Endothelial cell of umbilical vein (primary cell): ENCODE data around the gene TET2. TPM values are rescaled to one million over a fixed set of nuclear protein-coding genes. Genes with fewer than 3 reads are reported as not detected.

Experiments used
- BruUV-seq: library from RNA; stranded (reverse); fragments of 400-500 nt; replicated peaks from 2 replicates; lab custom pipeline; 2021; lab: Mats Ljungman, UMichigan
- CTCF ChIA-PET: fragments of 300-600, 350-600 bp; sonication (Branson Sonifier 250); formaldehyde crosslinking; loops from one replicate; lab custom pipeline; 2021; ENCODE audit warnings: antibody characterized with exemption, inconsistent platforms; lab: Charles Lee
- POLR2A ChIA-PET: fragments of 300-600, 350-600 bp; sonication (Branson Sonifier 250); formaldehyde crosslinking; loops from one replicate; lab custom pipeline; 2021; ENCODE audit warnings: antibody characterized with exemption, inconsistent platforms; lab: Charles Lee
- DNase-seq: peaks from one replicate; pipeline ENCODE4 v3.0.0-alpha.2; 2011; ENCODE audit warnings: low read depth, low spot score
- FAIRE-seq: peaks from 2 replicates; lab custom pipeline; 2011; peaks lifted over from hg19 to GRCh38; lab: Jason Lieb, UNC
- H2AFZ ChIP-seq: 2 replicates; pipeline ENCODE4 v1.6.0; 2012; ENCODE audit warnings: low read depth, low read length, control low read depth, inconsistent platforms
- H3K27ac ChIP-seq: 2 replicates; pipeline ENCODE4 v1.5.1; 2011; ENCODE audit warnings: low read depth, mild to moderate bottlenecking, control low read depth, low read length, moderate library complexity; ENCODE audit not compliant: insufficient read depth
- H3K27me3 ChIP-seq, 2 experiments: 2 replicates each; pipeline versions ENCODE4 v1.6.0 to v1.6.1; 2011; ENCODE audit warnings: low read length in 2 of 2, mixed read lengths in 1 of 2; ENCODE audit not compliant: control insufficient read depth in 2 of 2, insufficient read depth in 2 of 2
- H3K36me3 ChIP-seq, 2 experiments: 2 replicates in 1 of 2; 3 replicates in 1 of 2; pipeline ENCODE4 v1.5.1; 2011; ENCODE audit warnings: low read length in 2 of 2, mild to moderate bottlenecking in 1 of 2, moderate library complexity in 1 of 2; ENCODE audit not compliant: control insufficient read depth in 2 of 2, insufficient read depth in 2 of 2; ENCODE audit errors: extremely low read depth in 1 of 2
- H3K4me1 ChIP-seq: 3 replicates; pipeline ENCODE4 v1.5.1; 2011; ENCODE audit warnings: mild to moderate bottlenecking, low read length; ENCODE audit not compliant: control insufficient read depth, insufficient read depth; ENCODE audit errors: extremely low read depth
- H3K4me2 ChIP-seq: 2 replicates; pipeline ENCODE4 v1.6.1; 2011; ENCODE audit warnings: low read length, control low read depth, mixed read lengths; ENCODE audit not compliant: insufficient read depth
- H3K4me3 ChIP-seq, 3 experiments: fragments of 200-600 bp in 1 of 3; sonication (generic), shearing (Covaris generic) in 1 of 3; replicated peaks in 1 of 3; 2 replicates each; pipeline ENCODE4 v1.5.1; 2011 to 2016; ENCODE audit warnings: control low read depth in 3 of 3, low read length in 3 of 3, mild to moderate bottlenecking in 2 of 3, inconsistent platforms in 1 of 3, low read depth in 1 of 3, moderate library complexity in 1 of 3; ENCODE audit not compliant: insufficient read depth in 1 of 3
- H3K79me2 ChIP-seq: 2 replicates; pipeline ENCODE4 v1.6.0; 2012; ENCODE audit warnings: low read length, inconsistent platforms; ENCODE audit not compliant: control insufficient read depth, insufficient read depth
- H3K9ac ChIP-seq: replicated peaks from 2 replicates; pipeline ENCODE3; 2011; ENCODE audit warnings: low read length, control low read depth; ENCODE audit not compliant: insufficient read depth; ENCODE audit errors: extremely low read depth
- H3K9me1 ChIP-seq: replicated peaks from 3 replicates; pipeline ENCODE4 v1.6.0; 2011; ENCODE audit warnings: mild to moderate bottlenecking, low read length; ENCODE audit not compliant: control insufficient read depth, insufficient read depth; ENCODE audit errors: extremely low read depth
- H3K9me3 ChIP-seq: replicated peaks from 2 replicates; pipeline ENCODE4 v1.5.1; 2012; ENCODE audit warnings: low read length, inconsistent platforms; ENCODE audit not compliant: control insufficient read depth, insufficient read depth
- H4K20me1 ChIP-seq: replicated peaks from 2 replicates; pipeline ENCODE3; 2011; ENCODE audit warnings: mild to moderate bottlenecking, low read length; ENCODE audit not compliant: control insufficient read depth, insufficient read depth; ENCODE audit errors: extremely low read depth
- EZH2 ChIP-seq: IDR thresholded peaks from 2 replicates; pipeline ENCODE4 v1.6.1; 2012; ENCODE audit warnings: borderline replicate concordance, low read depth, mild to moderate bottlenecking, moderate library complexity, low read length, inconsistent platforms; ENCODE audit not compliant: severe bottlenecking
- FOS ChIP-seq: IDR thresholded peaks from 2 replicates; pipeline ENCODE4 v1.6.1; 2011; ENCODE audit warnings: mild to moderate bottlenecking, low read length, moderate library complexity, borderline replicate concordance; ENCODE audit not compliant: insufficient read depth
- GATA2 ChIP-seq: IDR thresholded peaks from 2 replicates; pipeline ENCODE4 v1.7.0; 2011; ENCODE audit warnings: low read depth, mild to moderate bottlenecking, moderate library complexity, mixed read lengths, low read length; ENCODE audit not compliant: insufficient read length, insufficient read depth
- JUN ChIP-seq: IDR thresholded peaks from 2 replicates; pipeline ENCODE4 v1.6.1; 2011; ENCODE audit warnings: borderline replicate concordance, low read depth; ENCODE audit not compliant: insufficient read length, insufficient read depth
- MYC ChIP-seq: IDR thresholded peaks from one replicate; pipeline ENCODE4 v1.6.1; 2011; ENCODE audit warnings: mild to moderate bottlenecking, low read depth, low read length
- POLR2A ChIP-seq: IDR thresholded peaks from 2 replicates; pipeline ENCODE4 v1.6.1; 2012; ENCODE audit warnings: low read depth, mild to moderate bottlenecking, control low read depth, low read length
- POLR2AphosphoS5 ChIP-seq: IDR thresholded peaks from 2 replicates; pipeline ENCODE4 v1.6.1; 2012; ENCODE audit warnings: low read depth, mild to moderate bottlenecking, control low read depth, low read length, moderate library complexity; ENCODE audit not compliant: insufficient read depth
- dilution Hi-C: fragments of 300-500 bp; cut with MboI; formaldehyde crosslinking; loops from one replicate; pipeline ENCODE4 v1.15.0; 2019; ENCODE audit warnings: low sequenced_read_pairs; ENCODE audit not compliant: extremely low pct_ligation_motif_present
- intact Hi-C: fragments of 100-400 bp; cut with micrococcal nuclease; formaldehyde crosslinking; loops from one replicate; pipeline ENCODE4 v1.10.0; 2022
- polyA plus RNA-seq, 4 experiments: library from polyadenylated mRNA; depleted of rRNA in 3 of 4; stranded (reverse) in 3 of 4; unstranded in 1 of 4; fragments of >200 nt; gene quantifications; 2 replicates each; pipeline versions ENCODE4 v1.2.1 to v1.2.3, GENCODE V29; 2011 to 2012; ENCODE audit warnings: missing spikeins in 1 of 4
- total RNA-seq: library from RNA; stranded (reverse); gene quantifications from 2 replicates; pipeline ENCODE4 v1.2.3, GENCODE V29; 2021
- TF ChIP-seq, protein P1 (sequence below), 2 donors: IDR thresholded peaks; 1 replicate in 1 of 2; 2 replicates in 1 of 2; pipeline ENCODE4 v1.5.1; 2011; ENCODE audit warnings: low read length in 2 of 2, mild to moderate bottlenecking in 2 of 2, moderate library complexity in 2 of 2, control low read depth in 1 of 2, inconsistent platforms in 1 of 2, low read depth in 1 of 2; ENCODE audit not compliant: insufficient read depth in 1 of 2; ENCODE audit errors: extremely low read depth in 1 of 2
- TF ChIP-seq, protein P2 (sequence below): IDR thresholded peaks from 2 replicates; pipeline ENCODE4 v1.6.1; 2011; ENCODE audit not compliant: insufficient read depth, insufficient read length

The TET2 gene
- total and polyA plus RNA-seq, 2 donors (not counting 3 experiments of a cell fraction or from before 2014, with no cell fraction given) = 4.8 to 17.5 TPM

- Histone ChIP-seq H3K27me3 (no peaks in the 10 kb centered on the region), H4K20me1 (no peaks in the 10 kb centered on the region), H3K9me1 (no peaks in the 10 kb centered on the region), H3K79me2 (no peaks in the 10 kb centered on the region), H3K36me3 (no peaks in the 10 kb centered on the region), H3K27ac (no peak overlapping the region), H3K4me2 (no peak overlapping the region), H3K9ac (no peak overlapping the region), H2AFZ (no peak overlapping the region), H3K4me3 (no peak overlapping the region), H3K4me1 (no peaks in the 10 kb centered on the region), H3K9me3 (no peaks in the 10 kb centered on the region)
- ChIA-PET CTCF (no interaction called here), POLR2A (no interaction called here)
- intact Hi-C loops = no loop called here
- dilution Hi-C loops = no loop called here
- BruUV-seq = no TSS peak
- no peak for DNase-seq
- TF ChIP-seq FOS (no peak), GATA2 (no peak), POLR2A (no peak), EZH2 (no peak), JUN (no peak), POLR2AphosphoS5 (no peak), MYC (no peak)
- TF ChIP-seq, protein P1, sequence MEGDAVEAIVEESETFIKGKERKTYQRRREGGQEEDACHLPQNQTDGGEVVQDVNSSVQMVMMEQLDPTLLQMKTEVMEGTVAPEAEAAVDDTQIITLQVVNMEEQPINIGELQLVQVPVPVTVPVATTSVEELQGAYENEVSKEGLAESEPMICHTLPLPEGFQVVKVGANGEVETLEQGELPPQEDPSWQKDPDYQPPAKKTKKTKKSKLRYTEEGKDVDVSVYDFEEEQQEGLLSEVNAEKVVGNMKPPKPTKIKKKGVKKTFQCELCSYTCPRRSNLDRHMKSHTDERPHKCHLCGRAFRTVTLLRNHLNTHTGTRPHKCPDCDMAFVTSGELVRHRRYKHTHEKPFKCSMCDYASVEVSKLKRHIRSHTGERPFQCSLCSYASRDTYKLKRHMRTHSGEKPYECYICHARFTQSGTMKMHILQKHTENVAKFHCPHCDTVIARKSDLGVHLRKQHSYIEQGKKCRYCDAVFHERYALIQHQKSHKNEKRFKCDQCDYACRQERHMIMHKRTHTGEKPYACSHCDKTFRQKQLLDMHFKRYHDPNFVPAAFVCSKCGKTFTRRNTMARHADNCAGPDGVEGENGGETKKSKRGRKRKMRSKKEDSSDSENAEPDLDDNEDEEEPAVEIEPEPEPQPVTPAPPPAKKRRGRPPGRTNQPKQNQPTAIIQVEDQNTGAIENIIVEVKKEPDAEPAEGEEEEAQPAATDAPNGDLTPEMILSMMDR (IDR thresholded peaks at IDR 0.05; ENCODE audit: extremely low read depth in 1 of 2, insufficient read depth in 1 of 2, low read depth in 1 of 2, low read length in 2 of 2) = no peak
- TF ChIP-seq, protein P2, sequence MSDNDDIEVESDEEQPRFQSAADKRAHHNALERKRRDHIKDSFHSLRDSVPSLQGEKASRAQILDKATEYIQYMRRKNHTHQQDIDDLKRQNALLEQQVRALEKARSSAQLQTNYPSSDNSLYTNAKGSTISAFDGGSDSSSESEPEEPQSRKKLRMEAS = no peak
- FAIRE-seq = no peak
Measured at GRCh38 chr4:105318486-105318885, 171.8 kb downstream of the TET2 start.
